KMS-11 (cell line): Measurements from ENCODE around the gene NIPBL.

Experiments
- H2AFZ ChIP-seq: fragments of 200-600 bp; sonication (generic); 2 replicates; pipeline ENCODE4 v1.6.1; 2016; ENCODE audit warnings: antibody characterized with exemption, mixed run types, low read depth
- H3K27ac ChIP-seq: fragments of 200-600 bp; sonication (generic); 2 replicates; pipeline ENCODE4 v1.6.1; 2016; ENCODE audit warnings: mild to moderate bottlenecking, mixed run types
- H3K27me3 ChIP-seq: fragments of 200-600 bp; sonication (generic); 2 replicates; pipeline ENCODE4 v1.6.1; 2017; ENCODE audit warnings: mild to moderate bottlenecking, low read depth, mixed run types, moderate library complexity; ENCODE audit not compliant: insufficient read depth
- H3K36me3 ChIP-seq: fragments of 200-600 bp; sonication (generic); 2 replicates; pipeline ENCODE4 v1.6.1; 2017; ENCODE audit warnings: mild to moderate bottlenecking, mixed run types; ENCODE audit not compliant: insufficient read depth
- H3K4me1 ChIP-seq: fragments of 200-600 bp; sonication (generic); 2 replicates; pipeline ENCODE4 v1.6.1; 2016; ENCODE audit warnings: mild to moderate bottlenecking, low read depth, mixed run types; ENCODE audit not compliant: poor library complexity, severe bottlenecking
- H3K4me2 ChIP-seq: fragments of 200-600 bp; sonication (generic); 2 replicates; pipeline ENCODE4 v1.7.0; 2016; ENCODE audit warnings: mild to moderate bottlenecking, mixed run types
- H3K4me3 ChIP-seq: fragments of 200-600 bp; sonication (generic); IDR thresholded peaks from 2 replicates; pipeline ENCODE4 v1.6.1; 2017; ENCODE audit warnings: low read depth, low read length, mixed read lengths; ENCODE audit not compliant: insufficient read depth
- H3K79me2 ChIP-seq: fragments of 200-600 bp; sonication (generic); 2 replicates; pipeline ENCODE4 v1.6.1; 2016; ENCODE audit warnings: low read depth, mixed run types; ENCODE audit not compliant: insufficient read depth
- H3K9ac ChIP-seq: fragments of 200-600 bp; sonication (generic); 2 replicates; pipeline ENCODE4 v1.6.1; 2016; ENCODE audit warnings: mild to moderate bottlenecking, mixed run types
- H4K20me1 ChIP-seq: fragments of 200-600 bp; sonication (generic); 2 replicates; pipeline ENCODE4 v1.6.1; 2016; ENCODE audit warnings: mild to moderate bottlenecking, mixed run types; ENCODE audit not compliant: insufficient read depth
- TF ChIP-seq, protein P1 (sequence below): fragments of 200-600 bp; sonication (generic); conservative IDR thresholded peaks from 2 replicates; pipeline ENCODE4 v1.6.1; 2017; ENCODE audit warnings: low read depth, mild to moderate bottlenecking, antibody characterized with exemption, low read length, moderate library complexity, mixed read lengths

The NIPBL gene

GRCh38 chr5:36945687-36946086 is 69.1 kb downstream of the NIPBL start:
- Histone ChIP-seq H4K20me1 (peaks cover 19% of the 10 kb centered on the region), H3K9ac (no peak overlapping the region), H3K4me2 (no peak overlapping the region)

DNA sequence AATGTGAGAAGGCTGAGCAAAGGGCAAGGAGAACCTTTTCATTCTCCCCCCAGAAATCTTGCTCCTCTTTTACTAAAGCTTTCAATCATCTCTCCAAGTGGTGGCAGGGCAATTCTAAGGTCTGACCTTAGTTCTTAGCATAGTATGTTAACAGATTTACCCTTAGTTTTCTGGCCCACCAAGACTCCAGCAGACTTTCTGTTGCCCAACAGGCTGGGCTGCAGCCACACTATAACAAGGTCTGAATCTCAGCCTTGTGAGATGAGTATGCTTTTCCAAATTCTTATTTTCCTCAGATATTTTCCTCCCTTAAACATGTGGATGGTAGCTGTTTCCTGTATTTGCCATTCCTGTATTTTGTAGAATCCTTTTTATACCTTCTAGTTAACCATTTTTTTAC is 69.5 kb downstream of the NIPBL start:
- H3K27ac ChIP-seq, result no peak overlapping the region
- H3K9ac ChIP-seq, result no peak overlapping the region
- peaks cover 46% of the 10 kb centered on the region for H3K4me1 ChIP-seq
- peaks cover 26% of the 10 kb centered on the region; the same call in 1 of the 2 replicates for H3K79me2 ChIP-seq
- H3K36me3 ChIP-seq, result no peaks in the 10 kb centered on the region
- no peak overlapping the region for H3K4me2 ChIP-seq
- no peaks in the 10 kb centered on the region for H3K27me3 ChIP-seq
- TF ChIP-seq, protein P1, sequence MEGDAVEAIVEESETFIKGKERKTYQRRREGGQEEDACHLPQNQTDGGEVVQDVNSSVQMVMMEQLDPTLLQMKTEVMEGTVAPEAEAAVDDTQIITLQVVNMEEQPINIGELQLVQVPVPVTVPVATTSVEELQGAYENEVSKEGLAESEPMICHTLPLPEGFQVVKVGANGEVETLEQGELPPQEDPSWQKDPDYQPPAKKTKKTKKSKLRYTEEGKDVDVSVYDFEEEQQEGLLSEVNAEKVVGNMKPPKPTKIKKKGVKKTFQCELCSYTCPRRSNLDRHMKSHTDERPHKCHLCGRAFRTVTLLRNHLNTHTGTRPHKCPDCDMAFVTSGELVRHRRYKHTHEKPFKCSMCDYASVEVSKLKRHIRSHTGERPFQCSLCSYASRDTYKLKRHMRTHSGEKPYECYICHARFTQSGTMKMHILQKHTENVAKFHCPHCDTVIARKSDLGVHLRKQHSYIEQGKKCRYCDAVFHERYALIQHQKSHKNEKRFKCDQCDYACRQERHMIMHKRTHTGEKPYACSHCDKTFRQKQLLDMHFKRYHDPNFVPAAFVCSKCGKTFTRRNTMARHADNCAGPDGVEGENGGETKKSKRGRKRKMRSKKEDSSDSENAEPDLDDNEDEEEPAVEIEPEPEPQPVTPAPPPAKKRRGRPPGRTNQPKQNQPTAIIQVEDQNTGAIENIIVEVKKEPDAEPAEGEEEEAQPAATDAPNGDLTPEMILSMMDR, result no peak
- peaks cover 17% of the 10 kb centered on the region for H4K20me1 ChIP-seq
- no peak overlapping the region for H3K4me3 ChIP-seq
- no peak overlapping the region for H2AFZ ChIP-seq

More at GRCh38 chr5:36945687-36946086, 69.1 kb downstream of the NIPBL start:
- Histone ChIP-seq H3K27ac (no peak overlapping the region), H3K36me3 (no peaks in the 10 kb centered on the region), H2AFZ (no peak overlapping the region), H3K27me3 (no peaks in the 10 kb centered on the region), H3K4me3 (no peak overlapping the region), H3K79me2 (peaks cover 23% of the 10 kb centered on the region; the same call in 1 of the 2 replicates), H3K4me1 (peaks cover 48% of the 10 kb centered on the region)
- TF ChIP-seq, protein P1, result no peak

- Histone ChIP-seq H3K9ac (no peak overlapping the region), H3K4me1 (peaks cover 29% of the 10 kb centered on the region), H3K79me2 (peaks cover 29% of the 10 kb centered on the region; the same call in 1 of the 2 replicates), H3K4me2 (no peak overlapping the region), H4K20me1 (peaks cover 17% of the 10 kb centered on the region), H3K36me3 (no peaks in the 10 kb centered on the region), H3K4me3 (no peak overlapping the region), H3K27me3 (no peaks in the 10 kb centered on the region), H2AFZ (no peak overlapping the region), H3K27ac (no peak overlapping the region)
- TF ChIP-seq, protein P1, result no peak
Measured at GRCh38 chr5:36948041-36948440, 71.5 kb downstream of the NIPBL start.

DNA sequence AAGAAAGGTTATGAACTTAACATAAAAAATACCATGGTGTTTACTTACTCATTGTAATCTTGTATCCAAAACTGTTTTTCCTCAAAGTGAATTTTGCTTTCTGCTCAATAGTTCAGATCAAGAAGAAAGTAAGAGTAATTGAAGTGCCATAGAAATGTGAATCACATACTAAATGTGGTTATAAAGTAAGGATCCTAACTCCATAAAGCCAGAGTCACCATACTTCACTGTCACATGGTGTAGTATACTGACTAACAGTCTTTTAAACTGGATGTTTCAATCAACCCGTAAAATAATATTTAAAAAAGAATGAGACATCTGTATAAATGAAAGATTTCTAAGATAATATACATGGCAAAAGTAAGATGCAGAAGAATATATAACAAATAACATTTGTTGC is 72.1 kb downstream of the NIPBL start:
- H3K27me3 ChIP-seq, result no peaks in the 10 kb centered on the region
- peaks cover 17% of the 10 kb centered on the region for H4K20me1 ChIP-seq
- no peak overlapping the region for H2AFZ ChIP-seq
- TF ChIP-seq, protein P1, result no peak
- no peak overlapping the region for H3K4me3 ChIP-seq
- no peak overlapping the region for H3K27ac ChIP-seq
- no peak overlapping the region for H3K4me2 ChIP-seq
- peaks cover 27% of the 10 kb centered on the region for H3K4me1 ChIP-seq
- H3K36me3 ChIP-seq, result no peaks in the 10 kb centered on the region
- H3K79me2 ChIP-seq, result peaks cover 29% of the 10 kb centered on the region; the same call in 1 of the 2 replicates
- no peak overlapping the region for H3K9ac ChIP-seq
